GM12878 (cell line): ENCODE data around the gene SIRT7. TPM values are rescaled to one million over a fixed set of nuclear protein-coding genes. Genes with fewer than 3 reads are reported as not detected.

Source experiments
- ATAC-seq: fragments of 200-7000 bp; cut with Tn5 transposase; 3 replicates; pipeline ENCODE4 v1.9.1; 2020; ENCODE audit warnings: mild to moderate bottlenecking, moderate library complexity
- BruUV-seq: library from RNA; stranded (reverse); fragments of 400-500 nt; replicated peaks from 2 replicates; lab custom pipeline; 2021; lab: Mats Ljungman, UMichigan
- CTCF ChIA-PET: fragments of 300-600 bp; sonication (Branson Sonifier 250); formaldehyde crosslinking; extraction: SDS; loops from one replicate; lab custom pipeline; 2021; ENCODE audit warnings: inconsistent platforms; lab: Yijun Ruan, JAX
- POLR2A ChIA-PET: fragments of 350-600 bp; formaldehyde crosslinking; extraction: SDS; loops from one replicate; lab custom pipeline; 2021; ENCODE audit warnings: inconsistent platforms; lab: Charles Lee
- RAD21 ChIA-PET: fragments of 300-600 bp; sonication (Branson Sonifier 250); formaldehyde crosslinking; loops from one replicate; lab custom pipeline; 2023; ENCODE audit warnings: antibody characterized with exemption; ENCODE audit not compliant: unreplicated experiment; lab: Charles Lee
- SMC1A ChIA-PET: fragments of 300-600 bp; sonication (Branson Sonifier 250); formaldehyde crosslinking; loops from one replicate; lab custom pipeline; 2023; ENCODE audit not compliant: unreplicated experiment, uncharacterized antibody; lab: Charles Lee
- DNase-seq: peaks from one replicate; pipeline ENCODE4 v3.0.0-alpha.2; 2011; ENCODE audit warnings: low read depth, low spot score
- FAIRE-seq: peaks from 3 replicates; lab custom pipeline; 2011; peaks lifted over from hg19 to GRCh38; lab: Jason Lieb, UNC
- H2AFZ ChIP-seq: 2 replicates; pipeline ENCODE4 v1.6.0; 2011; ENCODE audit warnings: low read depth, low read length, control low read depth; ENCODE audit not compliant: control insufficient read depth
- H3K27ac ChIP-seq: 2 replicates; pipeline ENCODE4 v1.5.1; 2011; ENCODE audit warnings: control low read depth; ENCODE audit not compliant: control insufficient read depth, insufficient read depth
- H3K27me3 ChIP-seq, 2 experiments: replicated peaks in 1 of 2; 2 replicates each; pipeline versions ENCODE4 v1.6.0 to v1.6.1; 2011; ENCODE audit warnings: low read length in 1 of 2; ENCODE audit not compliant: control insufficient read depth in 2 of 2, insufficient read depth in 2 of 2
- H3K36me3 ChIP-seq, 2 experiments: 2 replicates each; pipeline ENCODE4 v1.5.1; 2011; ENCODE audit warnings: low read length in 1 of 2; ENCODE audit not compliant: control insufficient read depth in 2 of 2, insufficient read depth in 2 of 2
- H3K4me1 ChIP-seq: 2 replicates; pipeline ENCODE4 v1.6.1; 2011; ENCODE audit warnings: mild to moderate bottlenecking, low read length, moderate library complexity, mixed read lengths; ENCODE audit not compliant: control insufficient read depth, insufficient read depth
- H3K4me2 ChIP-seq: 2 replicates; pipeline ENCODE4 v1.6.0; 2011; ENCODE audit warnings: control low read depth; ENCODE audit not compliant: control insufficient read depth, insufficient read depth
- H3K4me3 ChIP-seq: fragments of 200-600 bp; sonication (generic); 2 replicates; pipeline ENCODE4 v1.5.1; 2016
- H3K79me2 ChIP-seq: 2 replicates; pipeline ENCODE4 v1.6.0; 2011; ENCODE audit warnings: low read length; ENCODE audit not compliant: control insufficient read depth, insufficient read depth
- H3K9ac ChIP-seq: 2 replicates; pipeline ENCODE4 v1.8.0; 2011; ENCODE audit warnings: low read length, control low read depth, mixed read lengths; ENCODE audit not compliant: control insufficient read depth, insufficient read depth
- H3K9me3 ChIP-seq: replicated peaks from 3 replicates; pipeline ENCODE4 v1.5.1; 2011; ENCODE audit warnings: mild to moderate bottlenecking, low read length; ENCODE audit not compliant: control insufficient read depth, insufficient read depth
- H4K20me1 ChIP-seq: 2 replicates; pipeline ENCODE4 v1.6.0; 2011; ENCODE audit not compliant: control insufficient read depth, insufficient read depth
- CTCF ChIP-seq, 3 experiments: IDR thresholded peaks in 2 of 3; conservative IDR thresholded peaks in 1 of 3; 2 replicates each; pipeline ENCODE4 v1.5.1; 2011; ENCODE audit warnings: low read depth in 3 of 3, low read length in 3 of 3, mild to moderate bottlenecking in 3 of 3, control low read depth in 2 of 3, moderate library complexity in 2 of 3, inconsistent platforms in 1 of 3, mixed read lengths in 1 of 3; ENCODE audit not compliant: control insufficient read depth in 2 of 3, insufficient read depth in 1 of 3; ENCODE audit errors: extremely low read depth in 1 of 3
- HDAC6 ChIP-seq: fragments of 200-600 bp; sonication (generic); IDR thresholded peaks from one replicate; pipeline ENCODE4 v1.8.0; 2017; ENCODE audit warnings: antibody characterized with exemption; ENCODE audit not compliant: unreplicated experiment
- KAT2A ChIP-seq: conservative IDR thresholded peaks from 2 replicates; pipeline ENCODE4 v1.6.1; 2011; ENCODE audit warnings: low read depth, low read length; ENCODE audit not compliant: control insufficient read depth
- MXI1 ChIP-seq: fragments of 150-350 bp; IDR thresholded peaks from 2 replicates; pipeline ENCODE4 v1.6.1; 2011; ENCODE audit warnings: low read depth, mild to moderate bottlenecking, inconsistent platforms, low read length, improper control_type of control experiment
- MYB ChIP-seq: fragments of 150-350 bp; IDR thresholded peaks from 2 replicates; pipeline ENCODE4 v1.6.1; 2014; ENCODE audit warnings: mild to moderate bottlenecking, low read depth, low read length, borderline replicate concordance
- NFYA ChIP-seq: IDR thresholded peaks from 2 replicates; pipeline ENCODE4 v1.6.1; 2011; ENCODE audit warnings: low read depth, mild to moderate bottlenecking, low read length, improper control_type of control experiment, borderline replicate concordance
- RBBP5 ChIP-seq: fragments of 200-600 bp; sonication (generic); conservative IDR thresholded peaks from 2 replicates; pipeline ENCODE4 v1.6.1; 2016
- SKIL ChIP-seq: fragments of 450-650 bp; IDR thresholded peaks from 2 replicates; pipeline ENCODE4 v1.6.1; 2017; ENCODE audit warnings: mild to moderate bottlenecking, low read depth, inconsistent platforms; ENCODE audit not compliant: poor library complexity, severe bottlenecking
- TARDBP ChIP-seq: IDR thresholded peaks from 2 replicates; pipeline ENCODE4 v1.6.1; 2016; ENCODE audit warnings: borderline replicate concordance
- WGBS: methylation state at CpG from one replicate; pipeline ENCODE4 v1.1.6; 2016; ENCODE audit warnings: low lambda C conversion rate; ENCODE audit not compliant: insufficient replicate concordance, insufficient coverage; ENCODE audit errors: missing lambda C conversion rate; 5-methylcytosine and 5-hydroxymethylcytosine counted together
- in situ Hi-C: fragments of 300-500 bp; cut with MboI; formaldehyde crosslinking; loops from 9 replicates; pipeline ENCODE4 v1.14.3; 2018; ENCODE audit warnings: mixed read lengths
- intact Hi-C: fragments of 100-400 bp; cut with micrococcal nuclease; formaldehyde crosslinking; loops from one replicate; pipeline ENCODE4 v1.14.2; 2022; ENCODE audit not compliant: unreplicated experiment
- polyA plus RNA-seq, 11 experiments: library from polyadenylated mRNA; depleted of rRNA in 4 of 11; unstranded in 6 of 11; stranded (reverse) in 5 of 11; fragments of >200 nt; fragmentation: Nextera tagmentation in 4 of 11; fragmentation: Illumina TruSeq in 1 of 11; extraction: Ambion mirVana in 4 of 11; extraction: Trizol in 1 of 11; gene quantifications; 1 replicate in 1 of 11; 2 replicates in 10 of 11; pipeline versions ENCODE4 v1.2.1 to v1.2.3, GENCODE V29; 2011 to 2016; ENCODE audit warnings: inconsistent platforms in 2 of 11, missing spikeins in 2 of 11, low read depth in 1 of 11
- total RNA-seq, 4 experiments: library from RNA; depleted of rRNA in 3 of 4; stranded (reverse); fragments of >200 nt in 3 of 4; fragmentation: Illumina TruSeq in 1 of 4; extraction: Trizol in 1 of 4; gene quantifications; 2 replicates each; pipeline versions ENCODE4 v1.2.1 to v1.2.3, GENCODE V29; 2013 to 2021
- TF ChIP-seq, protein P1 (sequence below): fragments of 450-650 bp; IDR thresholded peaks from 2 replicates; pipeline ENCODE4 v1.6.1; 2016; ENCODE audit warnings: mild to moderate bottlenecking

Gene SIRT7
- total and polyA plus RNA-seq, 10 of the 15 experiments (the other 5 are each of a cell fraction or from before 2014, with no cell fraction given): 1.2 to 56.2 (median 22.7) TPM

- 86% methylated on average over 15 of the region's 15 CpGs for WGBS
- intact Hi-C loops (no loop called here), in situ Hi-C loops (no loop called here)
- Histone ChIP-seq H3K27me3 (no peaks in the 10 kb centered on the region), H3K9ac (no peak overlapping the region), H3K27ac (no peak overlapping the region), H4K20me1 (no peaks in the 10 kb centered on the region), H3K4me3 (no peak overlapping the region), H2AFZ (no peak overlapping the region), H3K4me1 (peaks cover 5% of the 10 kb centered on the region; the same call in 1 of the 2 replicates), H3K79me2 (peaks cover 13% of the 10 kb centered on the region), H3K9me3 (no peaks in the 10 kb centered on the region), H3K36me3 (peaks cover 0 to 2% of the 10 kb centered on the region in 2 experiments; a peak in 3 of 4 replicates), H3K4me2 (no peak overlapping the region)
- no peak for DNase-seq
- TF ChIP-seq CTCF (IDR thresholded peaks at IDR 0.05 in 2 of 3, conservative IDR thresholded peaks at IDR 0.05 in 1 of 3; ENCODE audit: control insufficient read depth in 2 of 3, extremely low read depth in 1 of 3, insufficient read depth in 1 of 3, low read depth in 3 of 3, low read length in 3 of 3): peak in 1 of 3 experiments; percentile 28; a peak in 1 of 6 replicates
- no peak for TF ChIP-seq RBBP5
- RAD21 ChIA-PET: no interaction called here
- no TSS peak for BruUV-seq
- POLR2A ChIA-PET: interaction anchor here (0.6 kb wide), 1 partner anchor 12 kb away, joined by 8 read pairs; no protein-coding TSS in a partner anchor
- ATAC-seq: no peak
- CTCF ChIA-PET: interaction anchor here (0.5 kb wide), 1 partner anchor 52 kb away, joined by 4 read pairs; no protein-coding TSS in a partner anchor
- FAIRE-seq: no peak
- SMC1A ChIA-PET: no interaction called here
These were observed 11.3 kb downstream of the SIRT7 start for GRCh38 chr17:81906476-81907218.

DNA sequence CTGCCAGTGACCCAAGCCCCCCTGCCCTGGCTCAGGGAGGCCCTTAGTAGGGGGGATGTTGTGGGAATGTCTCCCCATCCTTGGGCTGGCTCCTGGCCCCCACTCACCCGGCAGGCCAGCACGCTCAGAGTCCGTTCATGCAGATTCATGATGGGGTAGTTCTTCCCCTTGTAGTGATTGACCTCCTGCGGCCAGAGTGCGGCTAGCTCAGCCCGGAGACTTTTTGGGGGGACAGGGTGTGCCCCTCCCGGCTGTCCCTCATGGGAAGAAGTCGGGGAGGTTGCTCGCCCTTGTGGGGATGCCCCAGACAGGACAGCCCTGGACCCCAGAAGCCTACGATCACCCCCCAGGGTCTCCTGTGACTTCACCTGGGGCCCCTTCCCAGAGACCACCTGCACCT lies 12.0 kb downstream of the SIRT7 start:
- H3K4me1 ChIP-seq: peaks cover 5% of the 10 kb centered on the region; the same call in 1 of the 2 replicates
- RAD21 ChIA-PET: no interaction called here
- WGBS: 100% methylated on average over 10 of the region's 10 CpGs
- in situ Hi-C loops (no loop called here), intact Hi-C loops (no loop called here)
- FAIRE-seq (no peak), ATAC-seq (no peak), DNase-seq (no peak)
- H3K79me2 ChIP-seq: peaks cover 13% of the 10 kb centered on the region
- peaks cover 0 to 2% of the 10 kb centered on the region in 2 experiments; a peak in 3 of 4 replicates for H3K36me3 ChIP-seq
- BruUV-seq: no TSS peak
- H3K4me2 ChIP-seq: no peak overlapping the region
- no peak overlapping the region for H3K27ac ChIP-seq
- H3K9me3 ChIP-seq: no peaks in the 10 kb centered on the region
- CTCF ChIA-PET: interaction anchor here (0.5 kb wide), 1 partner anchor 51 kb away, joined by 4 read pairs; no protein-coding TSS in a partner anchor
- no peaks in the 10 kb centered on the region for H4K20me1 ChIP-seq
- no peak overlapping the region for H2AFZ ChIP-seq
- H3K9ac ChIP-seq: no peak overlapping the region
- no peaks in the 10 kb centered on the region; a peak in 1 of 4 replicates for H3K27me3 ChIP-seq
- SMC1A ChIA-PET: no interaction called here
- POLR2A ChIA-PET: interaction anchor here (0.6 kb wide), 1 partner anchor 18 kb away, joined by 3 read pairs; no protein-coding TSS in a partner anchor
- H3K4me3 ChIP-seq: no peak overlapping the region
- no peak for TF ChIP-seq HDAC6
- no peak for TF ChIP-seq TARDBP
- no peak for TF ChIP-seq MXI1
- TF ChIP-seq SKIL: no peak
- TF ChIP-seq, protein P1, sequence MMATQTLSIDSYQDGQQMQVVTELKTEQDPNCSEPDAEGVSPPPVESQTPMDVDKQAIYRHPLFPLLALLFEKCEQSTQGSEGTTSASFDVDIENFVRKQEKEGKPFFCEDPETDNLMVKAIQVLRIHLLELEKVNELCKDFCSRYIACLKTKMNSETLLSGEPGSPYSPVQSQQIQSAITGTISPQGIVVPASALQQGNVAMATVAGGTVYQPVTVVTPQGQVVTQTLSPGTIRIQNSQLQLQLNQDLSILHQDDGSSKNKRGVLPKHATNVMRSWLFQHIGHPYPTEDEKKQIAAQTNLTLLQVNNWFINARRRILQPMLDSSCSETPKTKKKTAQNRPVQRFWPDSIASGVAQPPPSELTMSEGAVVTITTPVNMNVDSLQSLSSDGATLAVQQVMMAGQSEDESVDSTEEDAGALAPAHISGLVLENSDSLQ: no peak
- TF ChIP-seq MYB: no peak
- no peak for TF ChIP-seq NFYA
- no peak for TF ChIP-seq KAT2A
